22Rv1 (cell line): ENCODE results near the gene FAM241A.

ENCODE experiments used
- H3K27ac ChIP-seq: fragments of 450-650 bp; 2 replicates; pipeline ENCODE4 v1.5.1; 2017
- CTCF ChIP-seq: fragments of 450-650 bp; IDR thresholded peaks from 2 replicates; pipeline ENCODE4 v1.5.1; 2017; ENCODE audit warnings: mild to moderate bottlenecking
- ZFX ChIP-seq: fragments of 450-650 bp; IDR thresholded peaks from 2 replicates; pipeline ENCODE4 v1.6.1; 2017; ENCODE audit warnings: antibody characterized with exemption, borderline replicate concordance

FAM241A gene

DNA sequence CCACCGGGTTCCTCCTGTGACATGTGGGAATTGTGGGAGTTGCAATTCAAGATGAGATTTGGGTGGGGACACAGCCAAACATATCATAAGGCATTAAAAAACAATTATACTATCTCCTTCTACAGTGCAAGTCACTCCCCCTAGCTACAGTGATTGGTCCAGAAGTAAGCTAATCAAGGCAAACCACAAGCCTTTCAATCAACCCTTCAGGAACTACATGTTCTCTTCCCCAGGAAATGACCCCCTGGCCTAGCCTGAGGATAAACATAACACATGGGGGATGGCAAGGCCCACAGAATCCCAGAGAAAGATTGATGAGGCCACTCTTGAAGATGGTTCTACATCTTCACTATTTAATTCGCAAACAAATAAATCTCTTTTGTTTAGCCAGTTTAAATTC is 25.2 kb upstream of the FAM241A start:
- TF ChIP-seq CTCF, result no peak
- H3K27ac ChIP-seq, result no peak overlapping the region

DNA sequence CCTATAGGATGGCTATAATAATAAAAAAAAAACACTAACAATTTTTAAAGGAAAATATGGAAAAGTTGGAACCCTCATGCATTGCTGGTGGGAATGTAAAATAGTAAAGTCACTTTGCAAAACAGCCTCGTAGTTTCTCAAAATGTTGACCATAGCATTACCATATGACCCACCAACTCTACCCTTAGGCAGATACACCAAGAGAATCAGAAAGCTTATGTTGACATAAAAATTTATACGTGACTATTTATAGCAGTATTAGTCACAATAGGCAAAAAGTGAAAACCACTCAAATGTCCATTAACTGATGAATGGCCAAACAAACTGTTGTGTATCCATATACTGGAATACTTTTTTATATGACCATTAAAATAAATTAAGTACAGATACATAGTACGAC is 19.8 kb upstream of the FAM241A start:
- no peak for TF ChIP-seq CTCF
- TF ChIP-seq ZFX, result no peak
- no peak overlapping the region for H3K27ac ChIP-seq

DNA sequence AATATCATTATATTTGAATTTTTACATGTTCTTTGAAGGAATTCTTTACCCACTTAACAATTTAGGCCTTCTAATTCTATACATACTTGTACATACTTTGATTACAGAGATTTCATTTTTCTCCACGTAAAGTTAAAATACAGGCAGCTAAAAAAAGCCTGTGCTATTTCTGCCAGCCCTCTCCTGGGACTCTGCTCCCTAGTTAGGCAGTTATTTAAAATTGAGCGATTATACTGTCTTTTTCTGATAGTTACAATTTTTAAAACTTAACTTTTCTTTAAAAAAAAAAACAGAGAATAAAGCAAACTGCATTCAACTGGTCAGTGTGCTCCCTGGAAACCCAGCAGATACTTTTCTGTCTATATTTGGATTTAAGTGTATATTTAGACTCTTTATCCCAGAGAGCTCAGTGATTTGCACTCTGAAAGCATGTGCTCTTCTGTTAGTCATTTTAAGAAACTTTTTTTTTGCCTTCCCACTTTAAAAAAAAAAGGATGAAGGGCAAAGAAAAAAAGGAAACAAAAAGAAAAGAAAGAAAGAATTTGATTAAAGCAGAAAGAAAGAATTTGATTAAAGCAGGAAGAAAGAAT is 18.1 kb upstream of the FAM241A start:
- TF ChIP-seq CTCF, result no peak
- no peak for TF ChIP-seq ZFX
- H3K27ac ChIP-seq, result no peak overlapping the region

DNA sequence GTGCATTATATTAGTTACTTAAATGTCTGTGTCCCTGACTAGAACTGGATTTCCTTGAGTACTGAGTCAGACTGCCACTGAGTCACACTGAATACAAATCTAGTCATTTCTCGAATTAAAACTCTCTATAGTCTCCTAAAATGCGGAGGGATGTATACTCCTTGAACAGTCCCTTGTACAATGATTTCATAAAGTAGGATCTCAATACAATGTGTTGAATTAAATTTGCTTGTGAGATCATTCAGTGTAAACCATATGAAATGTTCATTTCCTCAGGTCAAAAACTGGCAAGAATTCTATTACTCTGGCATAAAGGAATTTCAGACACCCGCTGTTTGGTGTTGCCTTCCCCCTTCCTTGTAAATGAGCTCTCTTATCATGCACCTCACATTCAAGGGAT is 17.5 kb upstream of the FAM241A start:
- H3K27ac ChIP-seq, result no peak overlapping the region

DNA sequence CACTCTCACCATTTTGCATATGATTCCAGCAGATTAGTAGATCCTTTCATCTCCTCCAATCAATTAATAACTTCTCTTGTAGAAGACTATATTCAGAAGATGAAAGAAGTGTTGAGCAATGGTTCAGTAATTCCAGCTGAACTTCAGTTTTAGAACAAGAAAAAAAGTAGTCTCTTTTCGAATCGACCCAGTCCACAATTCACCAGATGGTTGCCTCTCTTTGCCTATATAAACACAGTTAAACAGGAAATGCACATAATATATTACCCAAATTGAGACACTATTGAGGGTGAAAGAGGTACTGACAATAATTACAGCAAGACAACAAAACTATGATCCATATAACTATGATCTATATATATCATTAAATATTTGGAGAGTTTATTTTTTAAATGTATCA is 16.8 kb upstream of the FAM241A start:
- no peak overlapping the region for H3K27ac ChIP-seq

More for the DNA sequence above, 17.5 kb upstream of the FAM241A start:
- no peak for TF ChIP-seq ZFX
- no peak for TF ChIP-seq CTCF

DNA sequence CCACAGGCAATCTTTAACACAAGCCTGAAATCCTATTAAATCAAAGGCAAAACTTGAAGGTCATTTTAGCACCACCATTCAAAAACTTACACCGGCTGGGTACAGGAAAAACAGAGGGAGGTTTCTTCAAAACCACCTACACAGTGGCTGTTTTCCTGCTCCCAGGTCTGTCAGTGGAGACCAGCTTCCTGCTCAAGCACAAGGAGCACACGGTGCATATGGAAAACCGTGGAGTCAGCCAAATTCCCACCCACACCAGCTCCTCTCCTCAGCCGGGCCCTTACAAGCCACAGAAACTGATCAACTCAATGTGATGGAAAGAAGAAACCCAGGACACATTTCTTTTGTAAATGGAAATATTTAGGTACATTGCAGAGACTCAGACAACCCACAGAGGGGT is 14.3 kb upstream of the FAM241A start:
- TF ChIP-seq ZFX, result no peak
- no peak for TF ChIP-seq CTCF
- no peak overlapping the region for H3K27ac ChIP-seq

More for the DNA sequence above, 16.8 kb upstream of the FAM241A start:
- TF ChIP-seq CTCF (no peak), ZFX (no peak)

- TF ChIP-seq CTCF, result no peak
- no peak for TF ChIP-seq ZFX
- no peak overlapping the region for H3K27ac ChIP-seq
These were observed 8.7 kb upstream of the FAM241A start for GRCh38 chr4:112136551-112136950.
